ENCODE measurements around the gene REEP1.
"Not testable (repeated sequence)": the region's sequence is repeated elsewhere in the genome, so short reads cannot be mapped to it uniquely, and the experiment has no call there.

REEP1 gene

DNA sequence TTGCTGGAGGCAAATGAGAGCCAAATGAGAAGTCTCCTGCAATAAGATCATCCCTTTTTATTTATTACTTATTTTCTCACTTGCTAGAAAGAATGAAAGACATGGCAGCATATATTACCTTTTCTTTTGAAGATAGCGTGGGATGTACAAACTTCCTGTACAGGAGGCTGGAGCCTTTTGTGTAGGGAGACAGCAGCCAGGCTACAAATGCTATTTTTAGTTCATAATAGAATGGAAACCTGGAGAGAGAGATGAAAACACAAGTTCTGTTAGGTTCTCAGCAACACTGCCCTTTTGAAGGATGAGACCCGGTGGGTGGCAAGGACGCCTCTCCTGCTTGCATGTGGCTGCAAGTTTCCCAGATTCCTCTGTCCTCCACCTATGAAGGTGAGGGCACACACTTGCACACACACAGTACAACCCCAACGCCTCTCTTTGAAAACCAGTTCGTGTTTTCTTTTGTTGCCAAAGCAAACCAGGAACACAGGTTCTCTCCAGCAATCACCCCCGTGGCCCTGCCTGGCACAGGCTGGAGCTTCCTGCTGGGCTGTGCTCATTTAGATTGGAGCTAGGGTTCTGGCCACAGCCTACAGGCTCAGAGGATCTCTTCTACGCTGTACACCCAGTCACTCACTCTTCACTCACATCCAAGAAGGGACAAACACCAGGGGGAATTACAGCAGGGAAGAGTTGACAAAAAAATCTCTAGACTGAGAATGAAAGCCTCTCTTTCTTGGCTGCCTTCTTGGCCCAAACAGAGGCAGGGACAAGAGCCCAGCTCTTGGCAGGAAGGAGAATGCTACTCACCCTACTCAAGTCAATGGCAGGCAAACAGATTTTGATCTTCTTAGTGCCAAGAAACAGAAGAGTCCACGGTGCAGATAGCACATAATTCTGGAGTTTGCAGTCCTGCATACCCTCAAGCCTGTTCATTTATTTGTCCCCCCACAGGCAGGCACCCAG, 82.6 kb downstream of the REEP1 start:
- H3K27ac ChIP-seq: peak overlapping the region in 8 of 21 experiments; percentile 1 to 58 (median 34)

DNA sequence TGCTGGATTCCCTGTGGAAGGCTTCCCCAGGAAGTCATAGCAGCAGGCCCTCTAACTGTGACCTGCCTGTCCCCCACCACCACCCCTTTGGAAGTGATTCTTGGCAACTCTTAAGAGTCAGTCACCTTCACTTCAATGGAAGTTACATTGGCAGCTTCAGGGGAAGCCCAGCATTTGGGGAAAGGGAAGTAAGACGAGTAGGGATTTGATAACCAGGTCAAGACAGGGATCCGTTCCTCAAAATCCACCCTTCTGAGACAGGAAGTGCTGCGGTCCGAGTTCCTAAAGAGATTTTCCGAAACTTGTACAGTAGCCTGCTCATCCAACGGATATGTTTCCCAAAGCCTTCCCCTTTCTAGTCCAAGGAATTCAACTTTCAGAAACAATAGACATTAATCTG, 84.0 kb downstream of the REEP1 start:
- no peak overlapping the region for H3K27ac ChIP-seq

More for the DNA sequence above, 82.6 kb downstream of the REEP1 start:
- H3K4me3 ChIP-seq: no peak overlapping the region

DNA sequence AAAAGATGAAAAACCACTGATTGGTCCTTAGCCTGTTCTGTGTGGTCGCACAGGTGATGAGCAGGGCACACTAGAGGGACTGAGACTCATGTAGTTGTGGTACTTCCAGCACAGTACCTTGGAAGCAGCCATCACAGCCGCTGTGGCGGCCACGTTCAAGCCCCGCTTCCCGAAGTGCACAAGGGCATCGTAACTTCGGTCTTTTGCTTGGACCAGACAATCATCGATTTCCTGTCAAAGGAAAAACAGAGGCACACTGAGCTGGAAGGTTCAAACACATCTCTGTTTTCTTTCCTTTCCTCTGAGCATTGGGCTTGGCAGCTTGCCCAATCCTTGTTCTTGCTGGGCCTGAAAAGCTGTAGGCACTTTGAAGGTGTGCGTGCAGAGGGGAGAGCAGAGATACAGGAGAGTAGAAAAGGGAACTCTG, 85.6 kb downstream of the REEP1 start:
- Histone ChIP-seq H3K4me3 (no peak overlapping the region), H3K27ac (no peak overlapping the region)

More for the DNA sequence above, 84.0 kb downstream of the REEP1 start:
- no peak overlapping the region for H3K4me3 ChIP-seq

DNA sequence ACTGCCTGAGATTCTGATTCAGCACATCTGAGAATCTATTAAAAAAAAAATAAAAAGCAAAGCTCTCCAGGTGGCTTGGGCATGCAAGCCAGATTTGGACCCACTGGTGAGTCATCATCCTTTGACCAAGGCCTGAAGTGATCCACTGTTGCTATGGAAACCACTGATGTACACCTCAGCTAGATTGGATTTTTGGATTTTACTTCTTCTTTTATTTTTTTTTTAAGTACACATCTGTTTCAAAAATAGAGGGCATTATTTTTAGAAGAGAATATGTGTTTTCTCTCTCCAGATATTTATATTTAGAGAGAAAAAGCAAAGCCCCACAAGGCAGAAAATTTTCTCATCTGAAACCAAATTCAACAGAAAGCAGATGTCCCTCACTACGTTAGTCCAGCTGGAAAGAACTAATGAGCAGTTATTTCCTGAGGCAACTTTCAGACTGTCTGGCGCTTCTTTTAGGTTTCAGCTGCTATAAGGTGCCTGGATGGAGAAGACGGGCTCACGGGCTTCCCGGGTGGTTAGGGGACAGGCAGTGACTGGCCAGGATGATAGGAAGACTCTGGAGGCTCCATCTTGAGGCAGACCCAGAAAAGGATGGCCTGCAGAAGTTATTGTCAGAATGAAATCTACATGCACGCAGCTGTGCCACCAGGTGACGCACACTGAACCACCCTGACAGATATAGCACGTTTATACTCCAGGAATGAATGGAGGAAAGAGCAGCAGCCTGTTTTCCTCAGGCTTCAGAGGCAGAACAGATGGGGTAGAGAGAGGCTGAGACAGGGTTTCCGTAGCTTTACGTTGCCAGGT, 87.6 kb downstream of the REEP1 start:
- Histone ChIP-seq H3K4me3 (no peak overlapping the region), H3K27ac (peak overlapping the region in 1 of 21 experiments; percentile 39)

DNA sequence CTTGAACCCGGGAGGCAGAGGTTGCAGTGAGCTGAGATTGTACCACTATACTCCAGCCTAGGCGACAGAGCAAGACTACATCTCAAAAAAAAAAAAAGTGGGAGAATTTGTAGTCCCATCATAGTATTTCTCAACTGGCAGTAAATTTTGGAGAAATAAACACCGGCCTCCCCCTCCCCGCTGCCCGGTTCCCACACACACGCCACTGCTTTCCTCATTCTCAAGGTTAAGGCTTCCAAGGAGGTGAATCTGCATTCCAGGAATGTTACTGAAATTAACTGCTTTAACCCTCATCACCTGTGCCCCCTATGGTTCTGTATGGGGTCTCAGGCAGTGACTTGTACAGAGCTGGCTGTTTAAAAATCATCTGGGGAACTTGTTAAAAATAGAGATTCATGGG, 88.2 kb downstream of the REEP1 start:
- Histone ChIP-seq H3K27ac (peak overlapping the region in 3 of 21 experiments; percentile 7 to 27 (median 23)), H3K4me3 (no peak overlapping the region)

DNA sequence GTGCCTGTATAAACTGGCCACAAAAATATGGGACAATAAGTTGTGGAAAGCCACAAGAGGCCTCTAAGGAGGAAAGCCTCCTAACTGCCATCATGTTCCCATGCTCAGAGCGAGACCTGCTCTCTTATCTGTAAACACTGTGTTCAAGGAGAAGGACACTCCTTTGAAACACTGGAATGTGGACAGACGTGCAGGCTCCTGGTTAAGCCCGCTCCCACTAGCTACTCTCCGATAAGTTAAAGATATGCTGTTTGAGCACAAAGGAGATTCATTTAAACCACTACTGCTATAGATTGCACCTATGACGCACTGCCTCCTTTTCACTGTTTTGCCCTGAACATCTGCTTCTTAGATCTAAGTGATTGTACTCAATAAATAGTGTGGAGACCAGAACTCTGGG, 92.2 kb downstream of the REEP1 start:
- H3K4me3 ChIP-seq, H3K27ac ChIP-seq: not testable (repeated sequence)

DNA sequence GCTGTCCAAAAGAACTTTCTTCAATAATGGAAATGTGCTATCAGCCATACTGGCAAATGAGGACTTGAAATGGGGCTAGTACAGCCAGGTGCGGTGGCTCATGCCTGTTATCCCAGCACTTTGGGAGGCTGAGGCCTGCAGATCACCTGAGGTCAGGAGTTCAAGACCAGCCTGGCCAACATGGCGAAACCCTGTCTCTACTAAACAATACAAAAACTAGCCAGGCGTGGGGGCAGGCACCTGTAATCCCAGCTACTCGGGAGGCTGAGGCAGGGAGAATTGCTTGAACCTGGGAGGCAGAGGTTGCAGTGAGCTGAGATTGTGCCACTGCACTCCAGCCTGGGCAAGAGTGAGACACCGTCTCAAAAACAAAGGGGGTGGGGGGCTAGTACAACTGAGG, 92.6 kb downstream of the REEP1 start:
- H3K27ac ChIP-seq: not testable (repeated sequence)

DNA sequence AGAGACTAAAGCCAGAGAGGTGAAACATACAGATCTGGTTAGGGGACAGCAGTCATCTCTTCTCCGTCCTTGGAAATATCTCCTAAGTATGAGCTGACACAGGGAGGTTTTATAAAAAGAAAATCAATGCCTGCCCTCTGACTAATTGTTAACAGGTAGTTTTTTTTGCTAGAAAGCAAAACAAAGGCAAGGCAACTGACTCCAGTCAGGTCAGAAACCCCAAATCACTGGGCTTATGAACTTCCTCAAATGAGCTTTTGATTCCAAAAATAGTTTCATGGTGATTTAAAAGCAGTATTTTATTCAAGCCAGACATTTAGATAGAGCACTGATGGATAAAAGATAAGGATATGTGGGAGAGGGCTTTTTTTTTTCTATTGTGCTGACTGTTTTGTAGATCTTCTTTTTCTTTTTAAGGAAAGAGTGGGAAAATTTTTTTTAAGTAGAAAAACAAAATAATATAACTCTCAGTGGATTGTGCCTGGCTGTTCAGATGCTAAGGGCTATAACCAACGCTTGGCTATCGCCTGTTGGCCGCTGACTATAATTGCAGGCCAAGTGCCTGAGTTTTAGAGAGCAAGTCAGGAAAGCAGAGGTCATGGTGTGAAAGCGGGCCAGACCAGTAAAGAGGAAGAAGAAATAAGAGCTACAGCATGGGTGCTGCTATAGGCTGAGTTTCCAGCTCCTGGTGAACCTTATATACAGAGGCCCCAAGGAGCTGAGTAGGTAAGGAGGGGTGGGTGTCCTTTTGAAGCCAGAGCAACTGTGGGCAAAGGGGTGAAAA, 93.3 kb downstream of the REEP1 start:
- Histone ChIP-seq H3K4me3 (no peak overlapping the region), H3K27ac (no peak overlapping the region)

More for the DNA sequence above, 92.6 kb downstream of the REEP1 start:
- not testable (repeated sequence) for H3K4me3 ChIP-seq

DNA sequence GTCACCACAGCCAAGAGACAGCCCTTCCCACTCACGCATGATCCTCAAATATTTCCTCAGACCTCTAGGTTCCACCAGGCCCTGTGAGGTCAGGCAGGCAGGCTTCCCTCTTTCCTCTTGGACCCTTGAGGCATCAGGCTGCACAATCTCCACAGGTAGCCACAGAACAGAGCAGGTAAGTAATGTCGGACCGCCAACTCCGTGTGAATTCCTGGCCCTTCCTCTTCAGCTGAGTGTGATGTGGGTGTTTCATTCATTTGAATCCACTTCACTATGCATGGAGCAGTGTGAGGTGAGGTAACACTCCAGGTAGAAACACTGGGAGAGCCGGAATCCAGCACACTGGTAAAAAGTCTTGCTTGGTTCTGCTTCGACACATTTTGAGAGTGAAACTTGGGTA, 94.2 kb downstream of the REEP1 start:
- Histone ChIP-seq H3K4me3 (no peak overlapping the region), H3K27ac (no peak overlapping the region)

DNA sequence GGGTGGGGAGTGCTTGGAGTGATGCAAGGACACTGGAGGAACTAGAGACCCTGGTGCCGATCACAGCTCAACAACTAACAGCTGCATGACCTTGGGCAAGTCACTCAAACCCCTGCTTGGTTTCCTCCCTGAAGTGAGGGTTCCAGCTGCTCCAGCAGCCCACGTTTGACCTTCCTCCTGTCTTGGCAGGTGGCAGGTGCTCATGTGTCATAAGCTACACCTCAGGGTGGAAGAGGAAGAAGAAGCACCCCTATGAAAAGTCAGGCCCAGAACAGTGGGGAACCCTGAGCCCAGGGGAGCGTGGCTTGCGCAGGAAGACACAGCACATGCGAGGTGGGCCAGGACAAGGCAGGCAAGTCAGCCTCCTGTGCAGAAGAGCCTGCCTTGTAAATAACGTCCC, 95.8 kb downstream of the REEP1 start:
- no peak overlapping the region for H3K4me3 ChIP-seq
- no peak overlapping the region for H3K27ac ChIP-seq

DNA sequence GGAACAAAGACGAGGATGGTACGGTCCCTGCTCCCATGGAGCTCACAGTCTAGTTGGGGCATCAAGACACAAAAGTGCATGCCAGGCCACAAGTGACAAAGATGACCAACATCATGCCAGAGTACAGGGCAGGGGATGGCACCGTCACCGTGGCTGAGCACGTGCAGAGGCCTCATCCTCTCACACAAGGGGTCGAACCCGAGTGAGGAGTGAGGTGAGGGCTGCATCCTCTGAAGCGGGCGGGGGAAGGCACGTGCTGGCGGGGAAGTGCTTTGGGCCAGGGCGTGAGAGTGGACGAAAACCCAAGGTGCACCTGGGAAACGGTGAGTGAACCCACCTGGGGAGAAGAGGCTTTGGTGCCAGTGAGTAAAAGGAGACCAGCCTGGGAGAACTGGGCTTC, 97.2 kb downstream of the REEP1 start:
- no peak overlapping the region for H3K4me3 ChIP-seq
- H3K27ac ChIP-seq: no peak overlapping the region

DNA sequence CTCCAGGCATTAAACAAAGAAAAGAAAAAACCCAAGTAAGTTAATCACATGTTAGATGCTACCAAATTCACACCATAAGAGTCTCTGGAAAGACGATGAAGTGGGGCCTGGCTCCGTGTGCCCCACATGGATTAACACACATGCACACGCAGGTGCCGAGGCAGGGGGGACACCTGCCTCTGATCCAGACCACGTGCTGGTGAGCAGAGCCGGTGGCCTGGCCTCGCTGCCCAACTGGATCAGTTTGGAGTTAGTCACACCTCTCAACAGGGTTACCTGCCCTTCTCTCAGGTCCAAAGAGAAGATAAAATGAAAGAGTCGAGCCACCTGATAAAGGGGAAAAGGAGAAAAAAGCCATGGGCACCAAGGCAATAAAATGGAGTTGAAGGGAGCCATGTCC, 97.7 kb downstream of the REEP1 start:
- H3K4me3 ChIP-seq: no peak overlapping the region
- H3K27ac ChIP-seq: no peak overlapping the region

DNA sequence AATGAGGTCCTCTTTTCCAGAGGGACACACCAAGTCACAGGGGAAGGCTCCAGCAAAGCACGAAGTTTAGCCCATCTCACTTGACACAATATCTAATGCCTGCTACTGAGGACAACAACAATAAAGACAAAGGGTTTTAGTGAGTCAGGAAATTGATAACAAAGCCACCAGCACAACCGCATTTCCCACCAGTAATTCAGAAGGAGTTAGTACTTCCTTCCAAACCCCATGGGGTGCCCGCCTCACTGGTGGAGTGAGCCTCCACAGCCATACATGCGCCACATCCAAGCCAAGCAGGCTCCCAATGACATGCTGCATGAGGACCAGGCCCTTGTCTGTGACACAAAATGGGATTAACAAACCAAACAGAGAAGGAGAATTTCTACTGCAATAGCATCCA, 98.1 kb downstream of the REEP1 start:
- Histone ChIP-seq H3K4me3 (no peak overlapping the region), H3K27ac (no peak overlapping the region)

DNA sequence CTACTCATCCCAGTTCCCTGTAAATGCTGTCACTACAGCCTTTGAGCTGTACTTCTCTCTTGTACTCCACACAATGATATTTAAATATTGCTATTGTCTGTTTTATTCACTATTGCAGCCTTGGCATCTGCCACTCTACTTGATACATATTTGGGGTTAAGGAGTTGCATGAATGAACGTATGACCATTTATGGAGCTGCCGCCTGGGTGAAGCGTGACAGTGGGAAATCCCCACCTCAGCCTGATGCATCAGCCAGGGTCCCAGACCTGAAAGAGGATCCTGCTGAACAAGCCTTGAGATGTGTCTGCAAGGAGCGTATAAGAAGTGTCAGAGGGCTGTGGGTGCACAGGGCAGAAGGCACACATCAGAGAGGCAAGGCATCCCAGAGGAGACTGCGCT, 99.1 kb downstream of the REEP1 start:
- Histone ChIP-seq H3K4me3 (no peak overlapping the region), H3K27ac (no peak overlapping the region)

DNA sequence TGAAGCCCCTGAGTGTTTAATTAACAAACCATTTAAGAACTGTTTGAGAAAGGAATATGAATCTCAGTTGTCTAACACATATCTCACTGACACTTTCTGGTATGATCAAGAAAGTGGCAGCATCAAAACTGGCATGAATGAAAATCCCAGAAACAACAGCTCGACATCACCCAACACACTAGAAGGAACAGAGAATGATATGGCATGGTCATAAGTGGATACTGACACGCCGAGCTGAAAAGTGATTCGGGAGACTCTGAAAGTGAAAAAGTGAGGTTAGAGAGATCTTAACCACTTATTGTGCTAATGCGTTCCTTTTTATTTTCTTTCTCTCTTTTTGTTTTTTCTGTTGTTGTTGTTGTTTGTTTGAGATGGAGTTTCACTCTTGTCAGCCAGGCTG, 100.3 kb downstream of the REEP1 start:
- H3K4me3 ChIP-seq: no peak overlapping the region
- no peak overlapping the region for H3K27ac ChIP-seq

DNA sequence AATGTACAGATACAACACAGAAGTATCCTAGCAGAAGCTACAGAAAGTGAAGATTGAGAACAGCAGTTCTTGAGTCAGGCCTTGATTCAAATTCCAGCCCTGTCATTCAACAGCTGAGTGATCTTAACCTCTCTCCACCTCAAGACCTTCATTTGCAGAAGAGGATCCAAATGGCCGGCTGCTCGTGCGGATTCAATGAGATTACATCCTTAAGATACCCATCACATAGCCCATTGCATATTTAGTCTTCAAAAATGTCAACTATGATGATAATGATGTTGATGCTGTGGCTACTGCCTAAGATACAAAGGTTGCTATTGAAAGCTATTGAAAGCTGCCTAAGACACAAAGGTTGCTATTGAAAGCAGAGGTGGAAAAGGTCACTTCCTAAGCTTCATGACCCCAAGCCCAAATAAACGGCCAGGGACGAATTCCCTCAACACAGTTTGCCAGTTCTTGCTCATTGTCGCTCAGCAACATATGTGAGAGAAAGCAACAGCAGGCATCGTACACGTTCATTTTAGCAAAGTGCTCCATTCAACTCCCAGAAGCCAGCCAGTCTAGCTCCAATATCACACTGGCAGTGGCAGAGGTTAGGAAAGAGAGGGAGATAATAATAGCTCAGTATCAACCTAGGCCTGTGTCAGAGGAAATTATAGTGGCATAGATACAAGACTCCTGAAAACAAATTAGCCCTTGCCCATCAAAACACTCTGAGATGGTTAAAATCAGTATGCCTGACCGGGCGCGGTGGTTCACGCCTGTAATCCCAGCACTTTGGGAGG, 102.0 kb downstream of the REEP1 start:
- no peak overlapping the region for H3K27ac ChIP-seq
- no peak overlapping the region for H3K4me3 ChIP-seq

DNA sequence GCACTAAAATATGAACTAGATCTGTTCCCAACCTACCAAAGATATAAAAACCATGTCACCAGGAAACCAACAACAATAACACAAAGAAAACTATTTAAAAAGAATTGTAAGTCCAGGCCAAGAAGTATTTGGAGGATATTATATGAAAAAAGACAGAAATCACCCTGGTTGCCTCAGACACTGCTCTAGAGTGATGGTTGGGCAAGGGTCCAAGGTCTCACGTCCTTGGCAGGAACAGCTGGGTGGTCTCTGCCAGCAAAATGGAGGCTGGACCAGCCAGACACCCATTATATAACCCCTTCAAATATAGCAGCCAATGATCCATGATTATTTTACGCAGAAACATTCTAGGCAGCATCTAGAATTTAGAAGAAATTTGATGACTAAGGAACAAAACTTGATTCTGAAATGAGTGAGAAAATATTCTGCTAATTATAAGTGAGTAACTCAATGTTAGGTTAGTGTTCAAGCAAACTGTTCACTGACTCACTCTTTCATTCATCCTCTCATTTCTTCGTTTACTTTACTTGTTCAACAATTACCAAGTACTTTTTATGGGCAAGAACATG, 102.8 kb downstream of the REEP1 start:
- no peak overlapping the region for H3K27ac ChIP-seq
- H3K4me3 ChIP-seq: no peak overlapping the region

DNA sequence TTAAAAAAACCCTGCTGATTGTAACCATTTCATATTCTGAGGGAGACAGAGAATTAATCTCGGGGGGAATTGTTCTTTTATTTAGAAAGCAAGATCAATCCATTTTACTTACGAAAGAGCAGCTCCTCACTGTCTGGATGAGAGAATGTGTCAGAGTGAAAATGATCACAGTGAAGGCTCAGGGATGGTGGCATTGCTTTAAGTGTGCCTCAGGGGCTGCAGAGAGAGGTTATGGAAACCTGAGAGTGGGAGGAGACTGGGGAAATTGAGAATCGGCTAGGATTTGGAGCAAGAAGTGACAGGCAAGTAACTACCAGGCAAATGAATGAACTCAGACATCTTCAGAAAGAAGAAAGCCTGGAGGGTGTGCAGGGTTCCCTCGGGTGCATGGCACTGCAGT, 104.0 kb downstream of the REEP1 start:
- Histone ChIP-seq H3K4me3 (no peak overlapping the region), H3K27ac (no peak overlapping the region)

DNA sequence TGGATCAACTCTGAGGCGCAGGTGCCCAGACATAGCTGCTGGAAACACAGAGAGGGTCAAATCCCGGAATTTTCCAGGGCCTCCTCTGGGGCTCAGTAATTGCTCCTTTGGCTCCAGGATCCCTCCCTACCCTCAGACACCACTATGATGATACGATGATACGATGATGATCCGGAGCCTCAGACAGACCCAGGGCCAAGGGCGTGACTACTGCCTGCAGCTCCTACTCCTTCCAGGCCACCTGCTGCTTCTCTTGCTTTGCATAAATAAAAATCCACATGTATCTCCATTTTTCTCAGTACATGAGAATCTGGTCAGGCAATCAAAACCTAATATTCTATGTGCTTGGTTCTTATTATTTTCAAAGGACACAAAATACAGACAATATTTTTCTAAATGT, 104.5 kb downstream of the REEP1 start:
- no peak overlapping the region for H3K27ac ChIP-seq
- no peak overlapping the region for H3K4me3 ChIP-seq
